Stomach (tissue), 9 donors: ENCODE data around the gene FOXO3. TPM values are rescaled to one million over a fixed set of nuclear protein-coding genes. Genes with fewer than 3 reads are reported as not detected.
A peak's percentile ranks its signal among the peaks of the same experiment; 100 is the strongest.

Experiments
- DNase-seq, 2 donors: peaks; one replicate each; pipeline versions ENCODE4 v3.0.0 to v3.0.0-alpha.2; 2013 to 2019
- H3K27ac ChIP-seq, 5 donors: fragments of 200-600 bp in 4 of 5; sonication (generic) in 4 of 5; one replicate each; pipeline ENCODE4 v1.5.1; 2013 to 2019; ENCODE audit warnings: mild to moderate bottlenecking in 1 of 5, moderate library complexity in 1 of 5
- H3K27me3 ChIP-seq, 3 donors: fragments of 200-600 bp; sonication (generic); one replicate each; pipeline ENCODE4 v1.5.1; 2017 to 2019; ENCODE audit warnings: mixed run types in 1 of 3
- H3K36me3 ChIP-seq, 4 donors: fragments of 200-600 bp; sonication (generic); 1 replicate in 3 of 4; 2 replicates in 1 of 4; pipeline ENCODE4 v1.5.1; 2016 to 2019
- H3K4me1 ChIP-seq, 4 donors: fragments of 200-600 bp; sonication (generic); one replicate each; pipeline ENCODE4 v1.5.1; 2016 to 2019
- H3K4me3 ChIP-seq, 4 donors: fragments of 200-600 bp; sonication (generic) in 3 of 4; one replicate each; pipeline ENCODE4 v1.5.1; 2016 to 2019; ENCODE audit warnings: mild to moderate bottlenecking in 1 of 4
- H3K9me3 ChIP-seq, 4 donors: fragments of 200-600 bp; sonication (generic); one replicate each; pipeline ENCODE4 v1.5.1; 2016 to 2019
- EP300 ChIP-seq: sonication (generic); formaldehyde crosslinking; IDR thresholded peaks from one replicate; pipeline ENCODE4 v1.6.1; 2017; ENCODE audit warnings: antibody characterized with exemption
- POLR2A ChIP-seq, 4 donors: fragments of 450-650 bp; IDR thresholded peaks; one replicate each; pipeline ENCODE4 v1.6.1; 2016; ENCODE audit warnings: antibody characterized with exemption in 4 of 4, control low read depth in 2 of 4, mild to moderate bottlenecking in 1 of 4, moderate library complexity in 1 of 4
- POLR2AphosphoS5 ChIP-seq, 3 donors: sonication (generic); formaldehyde crosslinking; IDR thresholded peaks; one replicate each; pipeline ENCODE4 v1.6.1; 2016; ENCODE audit warnings: antibody characterized with exemption in 3 of 3
- WGBS, 5 donors: extraction: QIAGEN DNeasy Blood & Tissue Kit in 3 of 5; methylation state at CpG; one replicate each; pipeline versions ENCODE4 v1.1.5 to v1.1.7; 2013 to 2018; 5-methylcytosine and 5-hydroxymethylcytosine counted together
- intact Hi-C: fragments of 100-400 bp; cut with DNase I; formaldehyde crosslinking; loops from one replicate; pipeline ENCODE4 v1.15.1; 2023; ENCODE audit warnings: low total_unique reads
- polyA plus RNA-seq, 3 donors: library from polyadenylated mRNA; stranded (reverse); fragments of 200-250 nt; gene quantifications; one replicate each; pipeline ENCODE4 v1.2.3, GENCODE V29; 2013
- total RNA-seq, 5 donors: library from RNA; depleted of rRNA; stranded (reverse); fragments of >200 nt; gene quantifications; one replicate each; pipeline versions ENCODE4 v1.1.0 to v1.2.3, GENCODE V29; 2014 to 2016
- TF ChIP-seq, protein P1 (sequence below), 7 experiments: fragments of 450-650 bp in 4 of 7; fragments of 200-600 bp in 3 of 7; sonication (generic) in 3 of 7; IDR thresholded peaks; one replicate each; pipeline ENCODE4 v1.5.1; 2016 to 2019; ENCODE audit warnings: antibody characterized with exemption in 7 of 7, control low read depth in 2 of 7, mild to moderate bottlenecking in 1 of 7
- donor health status: healthy with polysubstance abuse.
- donor health status: Bipolar disorder and iron deficiency.
- donor health status: healthy.

Gene FOXO3
- total and polyA plus RNA-seq, 8 donors: 13.0 to 89.8 (median 42.1) TPM

DNA sequence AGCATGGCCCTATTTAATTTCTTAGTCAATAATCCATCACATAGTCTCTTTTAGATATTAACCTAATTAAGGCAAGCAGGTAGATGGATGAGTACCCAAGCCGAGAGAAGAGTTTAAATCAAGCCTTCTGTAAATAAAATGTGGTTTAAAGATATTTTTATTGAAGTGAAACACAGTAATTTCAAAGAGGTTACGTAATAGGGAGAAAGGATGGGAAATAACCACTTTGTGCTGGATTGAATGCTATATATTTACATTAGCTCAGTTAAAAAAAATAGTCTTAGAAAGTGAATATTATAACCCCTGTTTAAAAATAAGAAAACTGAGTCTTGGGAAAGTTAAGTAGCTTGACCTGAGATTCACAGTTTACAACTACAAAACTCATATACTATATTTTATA is 37.0 kb upstream of the FOXO3 start:
- WGBS, 5 donors: 89 to 92% (median 91%) methylated on average over 2 of the region's 2 CpGs
- peaks cover 0 to 25% (median 11%) of the 10 kb centered on the region in 4 donors for H3K36me3 ChIP-seq
- intact Hi-C loops: loop anchor here (10.0 kb wide), 1 partner anchor 409 kb away; no protein-coding TSS in a partner anchor
- DNase-seq: no peak
- TF ChIP-seq, protein P1, sequence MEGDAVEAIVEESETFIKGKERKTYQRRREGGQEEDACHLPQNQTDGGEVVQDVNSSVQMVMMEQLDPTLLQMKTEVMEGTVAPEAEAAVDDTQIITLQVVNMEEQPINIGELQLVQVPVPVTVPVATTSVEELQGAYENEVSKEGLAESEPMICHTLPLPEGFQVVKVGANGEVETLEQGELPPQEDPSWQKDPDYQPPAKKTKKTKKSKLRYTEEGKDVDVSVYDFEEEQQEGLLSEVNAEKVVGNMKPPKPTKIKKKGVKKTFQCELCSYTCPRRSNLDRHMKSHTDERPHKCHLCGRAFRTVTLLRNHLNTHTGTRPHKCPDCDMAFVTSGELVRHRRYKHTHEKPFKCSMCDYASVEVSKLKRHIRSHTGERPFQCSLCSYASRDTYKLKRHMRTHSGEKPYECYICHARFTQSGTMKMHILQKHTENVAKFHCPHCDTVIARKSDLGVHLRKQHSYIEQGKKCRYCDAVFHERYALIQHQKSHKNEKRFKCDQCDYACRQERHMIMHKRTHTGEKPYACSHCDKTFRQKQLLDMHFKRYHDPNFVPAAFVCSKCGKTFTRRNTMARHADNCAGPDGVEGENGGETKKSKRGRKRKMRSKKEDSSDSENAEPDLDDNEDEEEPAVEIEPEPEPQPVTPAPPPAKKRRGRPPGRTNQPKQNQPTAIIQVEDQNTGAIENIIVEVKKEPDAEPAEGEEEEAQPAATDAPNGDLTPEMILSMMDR (IDR thresholded peaks at IDR 0.05): no peak
- TF ChIP-seq POLR2AphosphoS5 (IDR thresholded peaks at IDR 0.05) (no peak), EP300 (no peak), POLR2A (IDR thresholded peaks at IDR 0.05) (no peak)
- no peaks in the 10 kb centered on the region for H3K9me3 ChIP-seq
- H3K27me3 ChIP-seq: no peaks in the 10 kb centered on the region
- no peak overlapping the region for H3K4me3 ChIP-seq
- H3K4me1 ChIP-seq: no peaks in the 10 kb centered on the region
- H3K27ac ChIP-seq: no peak overlapping the region

GRCh38 chr6:108524528-108525248 is 36.0 kb upstream of the FOXO3 start:
- DNase-seq: no peak
- TF ChIP-seq EP300 (no peak), POLR2AphosphoS5 (IDR thresholded peaks at IDR 0.05) (no peak), POLR2A (IDR thresholded peaks at IDR 0.05) (no peak)
- TF ChIP-seq, protein P1 (IDR thresholded peaks at IDR 0.05): no peak
- Histone ChIP-seq H3K4me3 (no peak overlapping the region), H3K27ac (no peak overlapping the region), H3K9me3 (no peaks in the 10 kb centered on the region), H3K4me1 (no peaks in the 10 kb centered on the region), H3K36me3 (peaks cover 0 to 24% (median 11%) of the 10 kb centered on the region in 4 donors), H3K27me3 (no peaks in the 10 kb centered on the region)
- intact Hi-C loops: loop anchor here (10.0 kb wide), 1 partner anchor 410 kb away; no protein-coding TSS in a partner anchor
- 72 to 79% (median 76%) methylated on average over 5 of the region's 5 CpGs for WGBS, 5 donors

GRCh38 chr6:108526739-108527174 is 34.0 kb upstream of the FOXO3 start:
- no peak for TF ChIP-seq POLR2AphosphoS5 (IDR thresholded peaks at IDR 0.05)
- TF ChIP-seq POLR2A (IDR thresholded peaks at IDR 0.05): no peak
- TF ChIP-seq, protein P1 (IDR thresholded peaks at IDR 0.05): peak in 5 of 7 experiments; percentile 68 to 80 (median 72)
- 40 to 81% (median 78%) methylated on average over 3 to 7 of the region's 7 CpGs for WGBS, 5 donors
- intact Hi-C loops: loop anchor here (10.0 kb wide), 1 partner anchor 412 kb away; no protein-coding TSS in a partner anchor
- peaks cover 0 to 8% (median 7%) of the 10 kb centered on the region in 4 donors for H3K36me3 ChIP-seq
- no peaks in the 10 kb centered on the region for H3K9me3 ChIP-seq
- DNase-seq: peak in 1 of 2 donors; percentile 64
- H3K27ac ChIP-seq: no peak overlapping the region
- no peaks in the 10 kb centered on the region for H3K27me3 ChIP-seq
- H3K4me1 ChIP-seq: peaks cover 0 to 9% (median 0%) of the 10 kb centered on the region in 4 donors
- no peak overlapping the region for H3K4me3 ChIP-seq

GRCh38 chr6:108528878-108529277 is 31.8 kb upstream of the FOXO3 start:
- Histone ChIP-seq H3K9me3 (no peaks in the 10 kb centered on the region), H3K36me3 (no peaks in the 10 kb centered on the region), H3K4me3 (no peak overlapping the region), H3K4me1 (peaks cover 0 to 9% (median 0%) of the 10 kb centered on the region in 4 donors), H3K27ac (no peak overlapping the region), H3K27me3 (no peaks in the 10 kb centered on the region)
- intact Hi-C loops: loop anchor here (10.0 kb wide), 1 partner anchor 414 kb away; no protein-coding TSS in a partner anchor
- WGBS, 5 donors: 56 to 87% (median 69%) methylated on average over 3 of the region's 3 CpGs
- TF ChIP-seq, protein P1 (IDR thresholded peaks at IDR 0.05): no peak
- TF ChIP-seq POLR2AphosphoS5 (IDR thresholded peaks at IDR 0.05) (no peak), POLR2A (IDR thresholded peaks at IDR 0.05) (no peak)
- DNase-seq: no peak
